BE2C (cell line): ENCODE data around the gene MBOAT1.

ENCODE experiments used
- DNase-seq: peaks from one replicate; pipeline ENCODE4 v3.0.0-alpha.2; 2020
- H3K27me3 ChIP-seq: fragments of 250-450 bp; sonication (Bioruptor Pico); 2 replicates; pipeline ENCODE4 v1.5.1; 2020; ENCODE audit warnings: mild to moderate bottlenecking
- H3K36me3 ChIP-seq: fragments of 250-450 bp; sonication (Bioruptor Pico); 2 replicates; pipeline ENCODE4 v1.5.1; 2020; ENCODE audit warnings: mild to moderate bottlenecking
- H3K4me1 ChIP-seq: fragments of 250-450 bp; sonication (Bioruptor Pico); 2 replicates; pipeline ENCODE4 v1.5.1; 2020
- H3K4me3 ChIP-seq: 2 replicates; pipeline ENCODE4 v1.5.1; 2011; ENCODE audit warnings: low read depth, low read length
- H3K9me3 ChIP-seq: fragments of 250-450 bp; sonication (Bioruptor Pico); 2 replicates; pipeline ENCODE4 v1.5.1; 2020
- TF ChIP-seq, protein P1 (sequence below): IDR thresholded peaks from 2 replicates; pipeline ENCODE4 v1.5.1; 2012; ENCODE audit warnings: mild to moderate bottlenecking, low read depth, low read length

The MBOAT1 gene

DNA sequence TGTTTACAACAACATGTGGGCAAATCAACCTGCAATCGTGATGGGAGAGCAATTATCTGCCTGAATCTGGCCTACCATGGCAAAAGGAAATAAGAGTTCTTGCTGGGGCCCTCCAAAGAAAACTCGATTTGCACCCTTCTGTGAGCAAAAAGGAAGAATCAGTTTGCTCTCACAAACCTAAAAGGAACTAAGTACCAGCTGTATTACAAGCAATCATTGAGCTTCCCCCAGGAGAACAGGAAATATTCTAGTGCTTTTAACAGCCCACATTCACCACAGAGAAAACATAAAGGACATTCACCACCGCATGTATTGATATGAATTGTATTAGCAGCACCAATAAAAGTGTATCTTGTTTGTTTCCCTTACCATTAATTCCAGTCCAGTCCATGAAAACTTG lies 75.0 kb downstream of the MBOAT1 start:
- TF ChIP-seq, protein P1, sequence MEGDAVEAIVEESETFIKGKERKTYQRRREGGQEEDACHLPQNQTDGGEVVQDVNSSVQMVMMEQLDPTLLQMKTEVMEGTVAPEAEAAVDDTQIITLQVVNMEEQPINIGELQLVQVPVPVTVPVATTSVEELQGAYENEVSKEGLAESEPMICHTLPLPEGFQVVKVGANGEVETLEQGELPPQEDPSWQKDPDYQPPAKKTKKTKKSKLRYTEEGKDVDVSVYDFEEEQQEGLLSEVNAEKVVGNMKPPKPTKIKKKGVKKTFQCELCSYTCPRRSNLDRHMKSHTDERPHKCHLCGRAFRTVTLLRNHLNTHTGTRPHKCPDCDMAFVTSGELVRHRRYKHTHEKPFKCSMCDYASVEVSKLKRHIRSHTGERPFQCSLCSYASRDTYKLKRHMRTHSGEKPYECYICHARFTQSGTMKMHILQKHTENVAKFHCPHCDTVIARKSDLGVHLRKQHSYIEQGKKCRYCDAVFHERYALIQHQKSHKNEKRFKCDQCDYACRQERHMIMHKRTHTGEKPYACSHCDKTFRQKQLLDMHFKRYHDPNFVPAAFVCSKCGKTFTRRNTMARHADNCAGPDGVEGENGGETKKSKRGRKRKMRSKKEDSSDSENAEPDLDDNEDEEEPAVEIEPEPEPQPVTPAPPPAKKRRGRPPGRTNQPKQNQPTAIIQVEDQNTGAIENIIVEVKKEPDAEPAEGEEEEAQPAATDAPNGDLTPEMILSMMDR, result no peak
- Histone ChIP-seq H3K4me1 (no peaks in the 10 kb centered on the region), H3K27me3 (0 out of 2 replicates have a peak, but pooled peaks cover 2% of the 10 kb centered on the region), H3K9me3 (no peaks in the 10 kb centered on the region), H3K36me3 (no peaks in the 10 kb centered on the region), H3K4me3 (no peak overlapping the region)
- no peak for DNase-seq

GRCh38 chr6:20135677-20136268 lies 76.5 kb downstream of the MBOAT1 start:
- DNase-seq, result no peak

GRCh38 chr6:20134613-20135012 lies 77.7 kb downstream of the MBOAT1 start:
- DNase-seq, result no peak
- Histone ChIP-seq H3K4me3 (no peak overlapping the region), H3K4me1 (no peaks in the 10 kb centered on the region), H3K36me3 (no peaks in the 10 kb centered on the region), H3K27me3 (0 out of 2 replicates have a peak, but pooled peaks cover 2% of the 10 kb centered on the region), H3K9me3 (no peaks in the 10 kb centered on the region)
- TF ChIP-seq, protein P1, result no peak

More at GRCh38 chr6:20135677-20136268, 76.5 kb downstream of the MBOAT1 start:
- Histone ChIP-seq H3K9me3 (no peaks in the 10 kb centered on the region), H3K4me1 (no peaks in the 10 kb centered on the region), H3K4me3 (no peak overlapping the region), H3K27me3 (0 out of 2 replicates have a peak, but pooled peaks cover 2% of the 10 kb centered on the region), H3K36me3 (no peaks in the 10 kb centered on the region)
- TF ChIP-seq, protein P1, result no peak

DNA sequence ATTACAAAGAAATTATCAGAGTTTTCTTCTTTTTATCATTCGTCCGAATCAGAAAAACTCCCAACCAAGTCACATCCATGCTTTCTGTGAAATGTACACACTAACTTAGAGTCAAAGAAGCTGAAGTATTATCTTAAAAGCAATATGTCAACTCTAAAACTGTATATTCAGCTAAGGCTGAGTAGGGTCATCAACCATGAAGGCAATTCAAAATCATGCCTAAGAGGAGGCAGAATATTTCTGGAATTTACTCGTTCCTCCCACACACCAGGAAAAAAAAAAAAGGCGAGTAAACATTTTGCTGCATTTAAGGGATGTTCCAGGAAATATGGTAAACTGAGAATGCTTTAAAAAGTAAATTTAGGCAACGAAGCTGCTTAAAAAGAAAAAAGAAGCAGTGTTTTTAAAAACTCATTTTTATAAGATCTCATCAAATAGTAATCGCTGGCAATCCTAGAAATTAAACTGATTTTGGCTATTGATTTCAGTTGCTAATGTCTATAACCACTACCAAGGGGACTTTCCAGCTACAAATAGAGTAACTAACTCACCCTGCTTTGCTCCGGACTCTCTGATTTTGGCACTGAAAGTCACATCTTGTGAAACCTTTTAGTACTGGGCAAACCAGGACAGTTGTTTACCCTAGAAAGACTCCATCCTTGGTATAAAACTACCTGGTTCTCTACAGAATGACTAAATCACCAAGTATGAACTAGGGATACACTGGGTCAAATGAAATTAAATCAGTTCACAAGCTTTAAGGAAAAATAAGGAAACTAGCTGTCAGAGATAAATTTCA lies 82.8 kb downstream of the MBOAT1 start:
- Histone ChIP-seq H3K27me3 (peaks cover 6% of the 10 kb centered on the region), H3K9me3 (no peaks in the 10 kb centered on the region), H3K36me3 (no peaks in the 10 kb centered on the region), H3K4me3 (no peak overlapping the region), H3K4me1 (0 out of 2 replicates have a peak, but pooled peaks cover 3% of the 10 kb centered on the region)
- TF ChIP-seq, protein P1, result no peak
- DNase-seq, result no peak

DNA sequence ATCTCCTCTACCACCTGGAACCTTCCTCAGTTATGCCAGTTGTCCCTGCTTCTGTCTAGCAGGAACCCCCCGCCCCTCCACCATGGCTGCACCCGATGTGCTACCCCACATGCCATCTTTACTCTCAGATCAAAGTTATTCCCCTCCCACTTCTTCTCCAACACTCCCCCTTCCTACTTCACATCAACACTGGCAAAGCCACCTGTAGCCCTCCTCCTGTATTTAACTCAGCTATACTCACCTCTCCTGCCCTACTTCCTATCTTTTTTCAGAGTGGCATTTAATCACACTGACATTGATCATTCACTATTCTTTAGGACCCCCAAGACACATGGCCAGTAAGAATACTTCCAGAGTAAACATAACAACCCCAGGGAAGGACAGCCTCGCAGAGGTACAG lies 84.3 kb downstream of the MBOAT1 start:
- TF ChIP-seq, protein P1, result no peak
- no peak for DNase-seq
- Histone ChIP-seq H3K36me3 (no peaks in the 10 kb centered on the region), H3K4me3 (no peak overlapping the region), H3K9me3 (no peaks in the 10 kb centered on the region), H3K27me3 (peaks cover 9% of the 10 kb centered on the region), H3K4me1 (0 out of 2 replicates have a peak, but pooled peaks cover 3% of the 10 kb centered on the region)
